ENCODE results near the gene KRT20. TPM values are rescaled to one million over a fixed set of nuclear protein-coding genes. Genes with fewer than 3 reads are reported as not detected.

Gene KRT20
- total RNA-seq, 4 donors from 2014 or later, result 0.12 TPM; not detected in 3

GRCh38 chr17:40903129-40903847 lies 18.2 kb upstream of the KRT20 start:
- WGBS, 2 donors, result 72 to 73% methylated on average over 12 of the region's 12 CpGs
- no peak for DNase-seq (ENCODE audit: low spot score in 2 of 2)
- TF ChIP-seq, protein P1, sequence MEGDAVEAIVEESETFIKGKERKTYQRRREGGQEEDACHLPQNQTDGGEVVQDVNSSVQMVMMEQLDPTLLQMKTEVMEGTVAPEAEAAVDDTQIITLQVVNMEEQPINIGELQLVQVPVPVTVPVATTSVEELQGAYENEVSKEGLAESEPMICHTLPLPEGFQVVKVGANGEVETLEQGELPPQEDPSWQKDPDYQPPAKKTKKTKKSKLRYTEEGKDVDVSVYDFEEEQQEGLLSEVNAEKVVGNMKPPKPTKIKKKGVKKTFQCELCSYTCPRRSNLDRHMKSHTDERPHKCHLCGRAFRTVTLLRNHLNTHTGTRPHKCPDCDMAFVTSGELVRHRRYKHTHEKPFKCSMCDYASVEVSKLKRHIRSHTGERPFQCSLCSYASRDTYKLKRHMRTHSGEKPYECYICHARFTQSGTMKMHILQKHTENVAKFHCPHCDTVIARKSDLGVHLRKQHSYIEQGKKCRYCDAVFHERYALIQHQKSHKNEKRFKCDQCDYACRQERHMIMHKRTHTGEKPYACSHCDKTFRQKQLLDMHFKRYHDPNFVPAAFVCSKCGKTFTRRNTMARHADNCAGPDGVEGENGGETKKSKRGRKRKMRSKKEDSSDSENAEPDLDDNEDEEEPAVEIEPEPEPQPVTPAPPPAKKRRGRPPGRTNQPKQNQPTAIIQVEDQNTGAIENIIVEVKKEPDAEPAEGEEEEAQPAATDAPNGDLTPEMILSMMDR (IDR thresholded peaks at IDR 0.05), result no peak
- TF ChIP-seq POLR2A (IDR thresholded peaks at IDR 0.05), result no peak
- H3K4me3 ChIP-seq (ENCODE audit: low read depth, poor library complexity, severe bottlenecking), result no peak overlapping the region
- intact Hi-C loops (cut with DNase I; ENCODE audit: low total_unique reads), result loop anchor here (10.0 kb wide), 2 partner anchors 98 to 422 kb away; no protein-coding TSS in a partner anchor

DNA sequence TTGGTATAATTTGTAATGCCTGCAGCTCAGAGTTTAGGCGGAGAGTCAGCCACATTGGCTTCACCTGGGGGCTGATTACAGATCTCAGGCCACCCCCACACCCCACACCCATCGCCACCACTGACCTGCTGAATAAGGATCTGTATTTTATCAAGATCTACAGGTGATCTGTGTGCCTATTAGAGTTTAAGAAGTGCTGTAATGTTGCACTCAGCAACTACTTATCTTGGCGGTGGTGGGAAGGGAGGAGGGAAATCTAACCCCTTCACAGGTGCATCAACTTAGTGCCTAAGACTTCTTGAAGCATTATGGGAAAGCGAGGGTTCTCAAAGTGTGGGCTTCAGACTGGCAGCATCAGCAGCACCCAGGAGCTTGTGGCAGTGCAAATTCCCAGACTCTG lies 17.5 kb upstream of the KRT20 start:
- 87 to 88% methylated on average over 4 of the region's 4 CpGs for WGBS, 2 donors
- no peak overlapping the region for H3K4me3 ChIP-seq (ENCODE audit: low read depth, poor library complexity, severe bottlenecking)
- DNase-seq (ENCODE audit: low spot score in 2 of 2), result no peak
- no peak for TF ChIP-seq POLR2A (IDR thresholded peaks at IDR 0.05)
- TF ChIP-seq, protein P1 (IDR thresholded peaks at IDR 0.05), result no peak
- intact Hi-C loops (cut with DNase I; ENCODE audit: low total_unique reads), result loop anchor here (10.0 kb wide), 2 partner anchors 98 to 422 kb away; no protein-coding TSS in a partner anchor

GRCh38 chr17:40901981-40902474 lies 17.0 kb upstream of the KRT20 start:
- DNase-seq (ENCODE audit: low spot score in 2 of 2), result no peak
- no peak overlapping the region for H3K4me3 ChIP-seq (ENCODE audit: low read depth, poor library complexity, severe bottlenecking)
- intact Hi-C loops (cut with DNase I; ENCODE audit: low total_unique reads), result loop anchor here (10.0 kb wide), 2 partner anchors 97 to 423 kb away; no protein-coding TSS in a partner anchor
- TF ChIP-seq POLR2A (IDR thresholded peaks at IDR 0.05), result no peak
- TF ChIP-seq, protein P1 (IDR thresholded peaks at IDR 0.05), result no peak
- 65 to 77% methylated on average over 1 of the region's 1 CpG for WGBS, 2 donors

GRCh38 chr17:40900809-40901356 lies 15.8 kb upstream of the KRT20 start:
- 68 to 75% methylated on average over 5 of the region's 5 CpGs for WGBS, 2 donors
- no peak for DNase-seq (ENCODE audit: low spot score in 2 of 2)
- no peak for TF ChIP-seq POLR2A (IDR thresholded peaks at IDR 0.05)
- TF ChIP-seq, protein P1 (IDR thresholded peaks at IDR 0.05), result no peak
- H3K4me3 ChIP-seq (ENCODE audit: low read depth, poor library complexity, severe bottlenecking), result no peak overlapping the region
- intact Hi-C loops (cut with DNase I; ENCODE audit: low total_unique reads), result loop anchor here (10.0 kb wide), 2 partner anchors 96 to 424 kb away; no protein-coding TSS in a partner anchor

DNA sequence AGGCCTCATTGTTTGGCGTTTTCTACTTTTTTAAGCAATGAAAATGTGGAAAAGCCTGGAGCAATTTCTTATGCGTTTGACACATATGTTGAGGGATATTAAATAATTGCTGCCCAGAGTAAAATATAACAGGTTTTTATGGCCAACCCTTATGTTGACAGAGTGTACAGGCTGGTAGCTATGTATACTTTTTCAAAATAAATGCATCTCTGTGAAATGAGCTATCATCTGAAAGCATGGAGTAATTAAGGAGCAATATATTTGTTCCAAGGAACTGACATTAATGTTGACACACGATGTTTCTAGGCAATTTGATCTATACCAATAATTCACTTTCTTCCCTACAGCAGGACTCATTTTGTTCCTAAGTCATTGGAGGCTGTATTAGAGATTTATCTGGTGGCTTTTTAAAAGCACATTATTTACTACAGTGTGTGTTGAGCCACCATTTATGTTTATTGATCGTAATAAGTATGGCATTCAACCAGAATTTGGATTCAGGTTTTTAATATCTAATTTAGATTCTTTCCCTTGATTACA lies 11.9 kb upstream of the KRT20 start:
- intact Hi-C loops (cut with DNase I; ENCODE audit: low total_unique reads), result no loop called here
- no peak for TF ChIP-seq POLR2A (IDR thresholded peaks at IDR 0.05)
- TF ChIP-seq, protein P1 (IDR thresholded peaks at IDR 0.05), result no peak
- no peak for DNase-seq (ENCODE audit: low spot score in 2 of 2)
- 79% methylated on average over 4 of the region's 4 CpGs for WGBS, 2 donors
- no peak overlapping the region for H3K4me3 ChIP-seq (ENCODE audit: low read depth, poor library complexity, severe bottlenecking)

All from lower leg skin (tissue), 4 donors.